ENCODE results near the gene UBASH3B. TPM values are rescaled to one million over a fixed set of nuclear protein-coding genes. Genes with fewer than 3 reads are reported as not detected.
"Not testable (repeated sequence)": the region's sequence is repeated elsewhere in the genome, so short reads cannot be mapped to it uniquely, and the experiment has no call there.

UBASH3B gene
- total RNA-seq, 1 donor from 2014 or later = 64.6 TPM

DNA sequence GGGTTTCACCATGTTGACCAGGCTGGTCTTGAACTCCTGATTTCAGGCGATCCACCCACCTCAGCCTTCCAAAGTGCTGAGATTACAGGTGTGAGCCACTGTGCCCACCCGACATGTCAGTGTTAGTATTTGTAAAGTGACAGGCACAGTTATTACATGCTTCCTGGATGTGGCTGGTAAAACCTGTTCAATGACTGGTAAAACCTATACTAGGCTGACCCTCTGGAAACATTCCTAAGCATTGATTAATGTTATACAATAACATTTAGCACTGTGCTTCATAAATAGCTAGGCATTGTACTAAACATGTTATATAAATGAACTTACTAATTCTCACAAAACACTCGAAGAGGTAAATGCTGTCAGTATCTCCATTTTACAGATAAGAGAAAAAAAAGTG is 206.1 kb downstream of the UBASH3B start:
- TF ChIP-seq, protein P1, sequence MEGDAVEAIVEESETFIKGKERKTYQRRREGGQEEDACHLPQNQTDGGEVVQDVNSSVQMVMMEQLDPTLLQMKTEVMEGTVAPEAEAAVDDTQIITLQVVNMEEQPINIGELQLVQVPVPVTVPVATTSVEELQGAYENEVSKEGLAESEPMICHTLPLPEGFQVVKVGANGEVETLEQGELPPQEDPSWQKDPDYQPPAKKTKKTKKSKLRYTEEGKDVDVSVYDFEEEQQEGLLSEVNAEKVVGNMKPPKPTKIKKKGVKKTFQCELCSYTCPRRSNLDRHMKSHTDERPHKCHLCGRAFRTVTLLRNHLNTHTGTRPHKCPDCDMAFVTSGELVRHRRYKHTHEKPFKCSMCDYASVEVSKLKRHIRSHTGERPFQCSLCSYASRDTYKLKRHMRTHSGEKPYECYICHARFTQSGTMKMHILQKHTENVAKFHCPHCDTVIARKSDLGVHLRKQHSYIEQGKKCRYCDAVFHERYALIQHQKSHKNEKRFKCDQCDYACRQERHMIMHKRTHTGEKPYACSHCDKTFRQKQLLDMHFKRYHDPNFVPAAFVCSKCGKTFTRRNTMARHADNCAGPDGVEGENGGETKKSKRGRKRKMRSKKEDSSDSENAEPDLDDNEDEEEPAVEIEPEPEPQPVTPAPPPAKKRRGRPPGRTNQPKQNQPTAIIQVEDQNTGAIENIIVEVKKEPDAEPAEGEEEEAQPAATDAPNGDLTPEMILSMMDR (conservative IDR thresholded peaks at IDR 0.05; ENCODE audit: low read depth, low read length) = no peak
- no peak overlapping the region for H3K4me3 ChIP-seq (ENCODE audit: low read depth, low read length)
- no peak for DNase-seq (ENCODE audit: low read depth)

DNA sequence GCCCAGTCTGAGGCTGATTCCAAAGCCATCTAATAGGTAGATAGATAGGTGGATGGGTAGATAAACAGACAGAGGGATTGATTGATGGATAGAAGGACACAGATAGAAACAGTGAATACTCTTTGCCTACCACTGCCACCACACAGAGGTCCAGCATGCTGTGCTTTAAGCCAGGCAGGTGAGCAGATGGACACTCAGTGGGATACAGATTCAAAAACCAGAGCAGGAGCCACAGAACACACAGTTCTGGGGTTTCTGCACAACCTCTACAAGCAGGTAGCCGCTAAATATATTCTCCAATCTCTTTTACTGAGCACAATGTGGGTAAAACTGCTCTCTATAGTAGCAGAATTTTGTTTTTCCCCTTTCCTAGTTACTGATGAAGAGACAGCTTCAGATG is 206.6 kb downstream of the UBASH3B start:
- TF ChIP-seq, protein P1 (conservative IDR thresholded peaks at IDR 0.05; ENCODE audit: low read depth, low read length) = no peak
- DNase-seq (ENCODE audit: low read depth) = no peak
- H3K4me3 ChIP-seq (ENCODE audit: low read depth, low read length) = no peak overlapping the region

DNA sequence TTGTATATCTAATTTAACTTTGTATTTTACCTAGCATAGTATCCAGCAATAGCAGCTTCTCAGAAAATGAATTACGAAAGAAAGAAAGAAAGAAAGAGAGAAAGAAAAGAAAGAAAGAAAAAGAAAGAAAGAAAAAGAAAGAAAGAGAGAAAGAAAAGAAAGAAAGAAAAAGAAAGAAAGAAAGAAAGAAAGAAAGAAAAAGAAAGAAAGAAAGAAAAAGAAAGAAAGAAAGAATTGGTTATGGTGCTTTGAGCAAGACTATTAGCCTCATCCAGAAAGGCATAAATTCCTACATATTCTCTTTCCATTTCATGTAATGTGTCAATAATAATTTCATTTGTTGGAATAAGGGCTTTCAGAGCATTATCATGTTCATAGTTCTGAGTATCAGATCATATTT is 207.6 kb downstream of the UBASH3B start:
- DNase-seq (ENCODE audit: low read depth); H3K4me3 ChIP-seq (ENCODE audit: low read depth, low read length): not testable (repeated sequence)

DNA sequence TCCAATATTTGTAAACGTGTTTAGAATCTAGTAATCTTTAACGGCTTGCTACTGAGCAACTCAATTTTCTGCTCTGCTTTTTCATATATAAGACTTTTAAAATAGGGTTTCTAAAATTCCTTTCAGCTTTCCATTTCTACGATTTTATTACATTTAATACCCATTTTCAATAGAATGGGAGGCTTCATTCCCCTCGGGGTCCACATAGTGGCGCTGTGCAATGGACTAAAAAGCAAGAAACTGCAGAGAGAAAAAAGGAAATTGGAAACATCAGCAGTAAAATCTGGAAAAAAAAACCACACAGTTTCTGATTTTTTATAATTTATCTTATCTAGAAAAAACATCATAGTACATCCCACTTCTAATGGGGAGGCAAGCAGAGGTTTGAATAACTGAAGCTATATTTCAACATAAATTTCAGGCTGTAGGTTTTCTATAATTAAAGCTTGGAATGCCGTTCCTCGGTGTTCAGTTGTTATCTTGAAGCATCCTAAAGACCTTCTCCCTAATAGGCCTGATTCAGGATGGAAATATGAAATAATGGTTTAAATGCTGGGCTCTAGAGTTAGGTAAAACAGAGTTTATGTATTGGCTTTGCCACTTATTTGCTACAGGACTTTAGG is 208.3 kb downstream of the UBASH3B start:
- TF ChIP-seq, protein P1 (conservative IDR thresholded peaks at IDR 0.05; ENCODE audit: low read depth, low read length) = peak; percentile 97
- no peak for DNase-seq (ENCODE audit: low read depth)
- H3K4me3 ChIP-seq (ENCODE audit: low read depth, low read length) = no peak overlapping the region

Other genes starting within 250 kb of the UBASH3B start
- gene CRTAM, start 182.8 kb downstream of the UBASH3B start, total RNA-seq = 0.14 TPM in 1 of 2 replicates, not detected in the other
- 1.2 and 1.7 TPM in 2 replicates for gene JHY, start 227.0 kb downstream of the UBASH3B start, total RNA-seq

Measured in epithelial cell of proximal tubule (primary cell).